H7 (cell line): ENCODE results near the gene GSTM2. TPM values are rescaled to one million over a fixed set of nuclear protein-coding genes. Genes with fewer than 3 reads are reported as not detected.

Source experiments
- DNase-seq: peaks from one replicate; pipeline ENCODE4 v3.0.0; 2012
- H3K27me3 ChIP-seq: 2 replicates; pipeline ENCODE4 v1.6.0; 2011; ENCODE audit warnings: mild to moderate bottlenecking, low read length; ENCODE audit not compliant: control insufficient read depth, insufficient read depth
- H3K36me3 ChIP-seq: replicated peaks from 2 replicates; pipeline ENCODE4 v1.5.1; 2011; ENCODE audit warnings: low read length; ENCODE audit not compliant: control insufficient read depth, insufficient read depth
- H3K4me3 ChIP-seq: 2 replicates; pipeline ENCODE4 v1.5.1; 2011; ENCODE audit warnings: low read depth, mild to moderate bottlenecking, control low read depth, low read length, moderate library complexity; ENCODE audit not compliant: insufficient read depth
- total RNA-seq: library from RNA; depleted of rRNA; stranded (reverse); fragments of >200 nt; shearing (Covaris generic); gene quantifications from 2 replicates; pipeline ENCODE4 v1.2.3, GENCODE V29; 2014; rRNA removed

Gene GSTM2
- total RNA-seq = 10.8 and 17.7 TPM in 2 replicates

- Histone ChIP-seq H3K36me3 (no peaks in the 10 kb centered on the region), H3K4me3 (peak within 1 kb of the TSS; percentile 38), H3K27me3 (no peaks in the 10 kb centered on the region; the same call in 1 of the 2 replicates)
- peak; percentile 97 for DNase-seq
Observed at GRCh38 chr1:109667452-109668122, at the start of gene GSTM2. TSS of gene GSTM2 (plus strand) at chr1:109668057. CDS start at chr1:109668116, 59 bp downstream.

GRCh38 chr1:109618661-109619575 is 48.9 kb upstream of the GSTM2 start:
- DNase-seq = no peak
- Histone ChIP-seq H3K27me3 (no peaks in the 10 kb centered on the region), H3K4me3 (peak overlapping the region; percentile 96), H3K36me3 (no peaks in the 10 kb centered on the region)

- peak within 1 kb of the TSS; percentile 96 for H3K4me3 ChIP-seq
- H3K27me3 ChIP-seq = no peaks in the 10 kb centered on the region
- DNase-seq = peak; percentile 94
- no peaks in the 10 kb centered on the region for H3K36me3 ChIP-seq
Observed at GRCh38 chr1:109619576-109620400, 48.1 kb upstream of the GSTM2 start, which contains the start of the genes AMPD2 and GNAT2. TSS of gene AMPD2 (plus strand) at chr1:109619837. CDS start at chr1:109621176, 1,339 bp downstream. TSS of gene GNAT2 (minus strand) at chr1:109619616. CDS start at chr1:109612870, 6,746 bp downstream.

GRCh38 chr1:109620401-109620791 is 47.5 kb upstream of the GSTM2 start:
- peak overlapping the region; percentile 96 for H3K4me3 ChIP-seq
- no peaks in the 10 kb centered on the region for H3K27me3 ChIP-seq
- no peaks in the 10 kb centered on the region; the same call in 1 of the 2 replicates for H3K36me3 ChIP-seq
- DNase-seq = peak; percentile 85

DNA sequence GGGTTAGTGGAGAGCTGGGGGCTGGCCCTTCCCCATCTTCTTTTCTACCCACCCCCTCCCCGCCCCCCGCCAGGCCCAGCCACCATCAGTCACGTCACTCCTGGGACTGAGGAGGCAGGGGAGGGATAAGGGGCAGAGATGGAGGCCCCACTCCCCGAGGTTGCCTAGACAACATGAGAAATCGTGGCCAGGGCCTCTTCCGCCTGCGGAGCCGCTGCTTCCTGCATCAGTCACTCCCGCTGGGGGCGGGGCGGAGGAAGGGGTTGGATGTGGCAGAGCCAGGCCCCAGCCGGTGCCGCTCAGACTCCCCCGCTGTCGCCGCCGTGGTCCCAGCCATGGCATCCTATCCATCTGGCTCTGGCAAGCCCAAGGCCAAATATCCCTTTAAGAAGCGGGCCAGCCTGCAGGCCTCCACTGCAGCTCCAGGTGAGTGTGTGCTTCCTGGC is 47.0 kb upstream of the GSTM2 start:
- peak; percentile 95 for DNase-seq
- Histone ChIP-seq H3K4me3 (peak overlapping the region; percentile 96), H3K36me3 (no peaks in the 10 kb centered on the region; the same call in 1 of the 2 replicates), H3K27me3 (no peaks in the 10 kb centered on the region)

GRCh38 chr1:109621379-109622136 is 46.3 kb upstream of the GSTM2 start:
- no peaks in the 10 kb centered on the region for H3K27me3 ChIP-seq
- peak overlapping the region; percentile 96 for H3K4me3 ChIP-seq
- DNase-seq = peak; percentile 33
- H3K36me3 ChIP-seq = no peaks in the 10 kb centered on the region; the same call in 1 of the 2 replicates

DNA sequence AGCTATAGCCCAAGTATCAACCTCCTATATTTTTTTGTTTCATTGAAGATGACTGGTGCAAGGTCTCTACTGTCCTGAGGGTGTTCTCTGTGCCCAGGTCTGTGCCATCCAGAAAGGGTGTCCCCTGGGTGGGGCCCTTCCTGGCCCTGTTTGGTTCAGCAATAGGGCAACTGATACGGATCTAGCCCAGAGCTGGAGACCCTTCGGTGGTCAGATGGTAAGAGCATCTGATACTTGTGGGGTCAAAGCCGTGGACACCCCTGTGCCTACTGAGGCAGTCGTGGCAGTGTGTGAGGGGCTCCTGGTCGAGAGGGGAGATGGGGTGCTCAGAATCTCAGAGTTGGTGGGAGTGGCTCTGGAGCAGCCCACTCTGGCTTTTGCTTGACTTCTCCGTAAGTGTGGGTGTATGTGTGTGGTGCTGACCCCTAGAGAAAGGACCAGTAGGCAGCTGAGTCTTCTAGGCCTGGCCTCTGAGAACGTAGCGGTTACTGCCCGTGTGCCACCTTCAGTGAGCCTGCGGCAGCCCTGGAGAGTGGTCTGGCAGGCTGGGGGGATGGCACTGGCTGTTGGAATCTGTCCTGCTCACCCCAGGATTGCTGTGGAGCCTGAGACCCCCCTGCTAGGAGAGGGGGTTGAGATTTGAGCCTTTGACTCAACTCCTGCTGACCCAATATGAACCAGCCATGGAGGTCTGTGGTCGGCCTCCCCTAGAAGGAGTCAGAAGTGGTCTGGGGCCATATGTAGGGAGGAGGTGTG is 45.5 kb upstream of the GSTM2 start:
- H3K36me3 ChIP-seq = peaks cover 4% of the 10 kb centered on the region
- no peaks in the 10 kb centered on the region for H3K27me3 ChIP-seq
- no peak for DNase-seq
- H3K4me3 ChIP-seq = no peak overlapping the region

GRCh38 chr1:109622895-109623294 is 45.0 kb upstream of the GSTM2 start:
- H3K27me3 ChIP-seq = no peaks in the 10 kb centered on the region
- H3K4me3 ChIP-seq = no peak overlapping the region
- peaks cover 6% of the 10 kb centered on the region for H3K36me3 ChIP-seq
- peak; percentile 55 for DNase-seq

DNA sequence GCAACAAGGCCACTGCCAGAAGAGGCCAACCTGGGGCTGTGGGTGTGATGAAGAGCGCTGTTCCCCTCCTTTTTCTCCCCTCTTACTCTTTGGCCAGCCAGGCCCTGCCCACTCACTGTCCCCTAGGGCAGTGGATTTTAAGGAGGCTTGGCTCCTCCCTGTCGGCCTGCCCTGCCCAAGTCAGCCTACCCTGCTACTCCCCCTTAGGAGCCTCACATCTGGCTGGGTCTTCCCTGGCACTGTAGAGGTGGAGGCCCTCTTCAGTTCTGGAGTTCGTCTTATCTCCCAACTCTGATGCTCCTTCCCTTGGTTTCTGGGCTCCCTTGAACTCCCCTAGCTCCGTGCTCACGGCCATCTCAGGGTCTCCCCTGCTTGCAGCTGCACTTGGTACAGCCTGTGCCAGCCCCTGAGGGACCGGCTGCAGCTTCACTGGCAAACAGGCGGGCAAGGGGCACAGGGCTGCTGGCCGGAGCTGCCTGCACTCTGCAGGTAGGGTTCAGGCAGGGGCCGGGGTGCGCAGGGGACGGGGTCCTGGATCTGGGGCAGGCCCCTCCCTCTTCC is 44.2 kb upstream of the GSTM2 start:
- peaks cover 8% of the 10 kb centered on the region for H3K36me3 ChIP-seq
- no peak overlapping the region for H3K4me3 ChIP-seq
- no peaks in the 10 kb centered on the region for H3K27me3 ChIP-seq
- peak; percentile 42 for DNase-seq

GRCh38 chr1:109624201-109625010 is 43.5 kb upstream of the GSTM2 start:
- no peak overlapping the region for H3K4me3 ChIP-seq
- no peaks in the 10 kb centered on the region for H3K27me3 ChIP-seq
- peak; percentile 56 for DNase-seq
- peaks cover 8% of the 10 kb centered on the region for H3K36me3 ChIP-seq

- Histone ChIP-seq H3K27me3 (no peaks in the 10 kb centered on the region), H3K36me3 (peaks cover 8% of the 10 kb centered on the region), H3K4me3 (no peak overlapping the region)
- DNase-seq = peak; percentile 67
Observed at GRCh38 chr1:109625176-109625575, 42.7 kb upstream of the GSTM2 start.
